Esophagus (tissue), 2 donors: Measurements from ENCODE around the gene CFAP61. TPM values are rescaled to one million over a fixed set of nuclear protein-coding genes. Genes with fewer than 3 reads are reported as not detected.
"Not testable (repeated sequence)": the region's sequence is repeated elsewhere in the genome, so short reads cannot be mapped to it uniquely, and the experiment has no call there.

Source experiments
- H3K27ac ChIP-seq, 2 donors: one replicate each; pipeline ENCODE4 v1.5.1; 2013; ENCODE audit warnings: low read depth in 2 of 2, mild to moderate bottlenecking in 2 of 2, inconsistent platforms in 1 of 2, low read length in 1 of 2, moderate library complexity in 1 of 2
- H3K27me3 ChIP-seq, 2 donors: one replicate each; pipeline ENCODE4 v1.6.1; 2013; ENCODE audit warnings: low read length in 2 of 2, control low read depth in 1 of 2, mild to moderate bottlenecking in 1 of 2; ENCODE audit not compliant: insufficient read depth in 2 of 2, control insufficient read depth in 1 of 2
- H3K36me3 ChIP-seq, 2 donors: one replicate each; pipeline ENCODE4 v1.6.1; 2013; ENCODE audit warnings: low read length in 1 of 2; ENCODE audit not compliant: control insufficient read depth in 2 of 2, insufficient read depth in 2 of 2
- H3K4me1 ChIP-seq, 2 donors: one replicate each; pipeline ENCODE4 v1.6.1; 2013; ENCODE audit warnings: low read length in 1 of 2; ENCODE audit not compliant: control insufficient read depth in 2 of 2, insufficient read depth in 2 of 2
- H3K4me3 ChIP-seq, 2 donors: one replicate each; pipeline ENCODE4 v1.5.1; 2013; ENCODE audit warnings: low read length in 2 of 2, mild to moderate bottlenecking in 2 of 2, low read depth in 1 of 2, moderate library complexity in 1 of 2
- H3K9me3 ChIP-seq, 2 donors: one replicate each; pipeline ENCODE4 v1.6.1; 2013; ENCODE audit warnings: mild to moderate bottlenecking in 2 of 2, low read depth in 1 of 2, low read length in 1 of 2, moderate library complexity in 1 of 2; ENCODE audit not compliant: control insufficient read depth in 2 of 2, insufficient read depth in 1 of 2
- WGBS, 2 donors: extraction: QIAGEN DNeasy Blood & Tissue Kit; methylation state at CpG; one replicate each; pipeline ENCODE4 v1.1.7; 2013; 5-methylcytosine and 5-hydroxymethylcytosine counted together
- polyA plus RNA-seq, 2 donors: library from polyadenylated mRNA; stranded (reverse); fragments of 200-250 nt; gene quantifications; one replicate each; pipeline ENCODE4 v1.2.3, GENCODE V29; 2013
- donor health status: healthy with polysubstance abuse.
- donor health status: Bipolar disorder and iron deficiency.

The CFAP61 gene
- polyA plus RNA-seq, 2 donors, result not detected

- Histone ChIP-seq H3K4me1 (no peaks in the 10 kb centered on the region), H3K36me3 (no peaks in the 10 kb centered on the region), H3K9me3 (no peaks in the 10 kb centered on the region), H3K27me3 (no peaks in the 10 kb centered on the region), H3K4me3 (no peak overlapping the region), H3K27ac (no peak overlapping the region)
These were observed 50.5 kb downstream of the CFAP61 start for GRCh38 chr20:20102716-20103258.

DNA sequence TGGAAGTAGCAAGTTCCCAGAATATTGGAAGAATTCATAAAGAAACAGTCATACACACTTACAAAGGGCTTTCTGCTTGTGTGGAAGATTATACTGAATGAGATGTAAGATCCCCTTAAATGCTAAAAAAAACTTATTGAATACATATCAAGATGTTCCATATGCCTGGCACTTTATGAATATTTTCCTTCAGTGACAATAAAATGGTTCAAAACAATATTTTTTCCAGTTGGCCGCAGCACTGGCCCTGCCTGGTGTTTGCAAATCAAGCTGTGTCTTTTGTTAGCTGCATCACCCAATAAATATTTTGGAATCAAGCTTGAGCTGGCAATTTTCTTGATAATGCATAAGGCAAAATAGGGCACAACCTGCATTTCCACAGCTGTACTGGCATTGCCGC, 51.2 kb downstream of the CFAP61 start:
- Histone ChIP-seq H3K4me1 (no peaks in the 10 kb centered on the region), H3K4me3 (no peak overlapping the region), H3K27ac (no peak overlapping the region), H3K9me3 (no peaks in the 10 kb centered on the region), H3K27me3 (no peaks in the 10 kb centered on the region), H3K36me3 (no peaks in the 10 kb centered on the region)
- 87 to 91% methylated on average over 2 of the region's 2 CpGs for WGBS, 2 donors

DNA sequence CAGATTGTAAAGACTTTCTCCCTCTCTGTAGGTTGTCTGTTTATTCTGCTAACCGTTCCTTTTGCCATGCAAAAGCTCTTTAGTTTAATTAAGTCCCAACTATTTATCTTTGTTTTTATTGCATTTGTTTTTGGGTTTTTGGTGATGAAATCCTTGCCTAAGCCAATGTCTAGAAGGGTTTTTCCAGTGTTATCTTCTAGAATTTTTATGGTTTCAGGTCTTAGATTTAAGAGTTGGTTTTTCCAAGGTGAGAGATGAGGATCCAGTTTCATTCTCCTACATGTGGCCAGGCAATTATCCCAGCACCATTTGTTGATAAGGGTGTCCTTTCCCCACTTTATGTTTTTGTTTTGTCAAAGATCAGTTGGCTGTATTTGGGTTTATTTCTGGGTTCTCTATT, 70.9 kb downstream of the CFAP61 start:
- H3K36me3 ChIP-seq, H3K27ac ChIP-seq, H3K9me3 ChIP-seq, H3K4me1 ChIP-seq, H3K27me3 ChIP-seq, H3K4me3 ChIP-seq: not testable (repeated sequence)
- 33 to 63% methylated on average over 1 of the region's 1 CpG for WGBS, 2 donors

DNA sequence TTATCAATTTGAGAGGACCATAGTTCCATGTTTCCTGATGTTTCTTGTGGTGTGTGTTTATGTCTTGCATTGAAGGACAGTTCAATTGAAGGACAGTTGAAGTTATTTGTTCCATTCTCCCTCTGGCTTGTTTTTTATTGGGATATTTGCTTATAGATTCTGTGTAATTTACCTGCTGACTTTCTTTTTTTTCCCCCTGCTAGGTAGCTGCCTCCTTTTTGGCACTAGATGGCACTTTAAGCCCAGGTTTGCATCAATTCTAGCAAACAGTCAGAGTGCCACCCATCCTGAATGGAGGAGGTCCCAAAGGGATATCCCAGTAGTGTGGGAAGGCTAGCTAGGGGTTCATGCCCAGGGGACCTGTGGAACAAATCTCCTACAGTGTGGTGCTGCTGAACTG, 78.1 kb downstream of the CFAP61 start:
- Histone ChIP-seq H3K4me3 (no peak overlapping the region), H3K9me3 (peaks cover 0 to 3% of the 10 kb centered on the region in 2 donors), H3K4me1 (no peaks in the 10 kb centered on the region), H3K36me3 (no peaks in the 10 kb centered on the region), H3K27me3 (no peaks in the 10 kb centered on the region), H3K27ac (no peak overlapping the region)

DNA sequence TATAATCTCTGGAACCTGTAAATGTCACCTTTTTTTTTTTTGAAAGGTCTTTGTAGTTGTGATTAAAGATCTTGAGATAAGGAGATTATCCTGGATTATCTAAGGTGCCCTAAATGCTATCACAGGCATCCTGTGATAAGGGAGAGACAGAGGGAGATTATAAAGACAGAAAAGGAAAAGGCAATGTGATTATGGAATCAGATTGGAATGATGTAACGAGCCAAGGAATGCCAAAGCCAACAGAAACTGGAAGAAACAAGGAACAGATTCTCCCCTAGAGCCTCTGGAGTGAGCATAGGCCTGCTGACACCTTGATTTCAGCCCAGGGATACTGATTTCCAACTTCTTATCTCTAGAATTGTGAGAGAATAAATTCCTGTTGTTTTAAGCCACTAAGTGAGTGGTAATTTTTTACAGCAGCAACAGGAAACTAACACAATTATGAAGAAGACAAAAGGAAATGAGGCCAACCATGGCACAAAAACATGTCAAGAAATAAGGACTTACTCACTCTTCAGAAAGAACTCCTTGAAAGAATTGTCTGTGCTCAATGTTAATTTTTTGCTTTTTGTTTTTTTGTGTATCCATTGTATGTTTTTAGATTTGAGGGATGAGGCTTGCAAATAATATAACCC, 82.7 kb downstream of the CFAP61 start:
- H3K4me1 ChIP-seq, result no peaks in the 10 kb centered on the region
- no peak overlapping the region for H3K4me3 ChIP-seq
- H3K9me3 ChIP-seq, result peaks cover 0 to 7% of the 10 kb centered on the region in 2 donors
- 20 to 30% methylated on average over 1 of the region's 1 CpG for WGBS, 2 donors
- H3K27ac ChIP-seq, result no peak overlapping the region
- no peaks in the 10 kb centered on the region for H3K36me3 ChIP-seq
- no peaks in the 10 kb centered on the region for H3K27me3 ChIP-seq

DNA sequence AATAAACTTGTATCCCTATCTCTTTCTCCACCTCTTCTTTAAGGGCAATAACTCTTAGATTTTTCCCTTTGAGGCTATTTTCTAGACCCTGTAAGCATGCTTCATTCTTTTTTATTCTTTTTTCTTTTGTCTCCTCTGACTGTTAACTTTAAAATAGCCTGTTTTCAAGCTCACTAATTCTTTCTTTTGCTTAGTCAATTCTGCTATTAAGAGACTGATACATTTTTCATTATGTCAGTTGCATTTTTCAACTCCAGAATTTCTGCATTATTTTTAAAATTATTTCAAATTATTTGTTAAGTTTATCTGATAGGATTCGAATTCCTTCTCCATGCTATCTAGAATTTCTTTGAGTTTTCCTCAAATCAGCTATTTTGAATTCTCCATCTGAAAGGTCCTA, 84.0 kb downstream of the CFAP61 start:
- H3K4me3 ChIP-seq, result no peak overlapping the region
- H3K4me1 ChIP-seq, result no peaks in the 10 kb centered on the region
- 45 to 56% methylated on average over 1 of the region's 1 CpG for WGBS, 2 donors
- peaks cover 0 to 7% of the 10 kb centered on the region in 2 donors for H3K9me3 ChIP-seq
- no peak overlapping the region for H3K27ac ChIP-seq
- H3K27me3 ChIP-seq, result no peaks in the 10 kb centered on the region
- H3K36me3 ChIP-seq, result no peaks in the 10 kb centered on the region

DNA sequence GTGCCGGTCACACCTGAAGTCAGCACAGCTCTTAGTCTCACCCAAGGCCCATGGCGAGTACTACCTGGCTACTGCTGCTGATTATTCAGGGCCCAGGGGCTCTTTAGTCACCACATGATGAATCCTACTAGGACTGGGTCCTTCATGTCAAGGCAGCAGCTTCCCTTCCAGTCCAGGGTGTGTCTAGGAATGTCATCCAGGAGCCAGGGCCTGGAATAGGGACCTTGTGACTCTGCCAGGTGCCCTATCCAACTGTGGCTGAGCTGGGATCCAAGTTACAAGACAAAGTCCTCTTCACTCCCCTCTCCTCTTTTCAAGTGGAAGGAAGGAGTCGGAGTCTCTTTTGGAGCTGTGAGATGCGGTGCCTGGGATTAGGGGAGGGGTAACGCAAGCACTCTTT, 85.5 kb downstream of the CFAP61 start:
- Histone ChIP-seq H3K9me3 (peaks cover 0 to 7% of the 10 kb centered on the region in 2 donors), H3K4me1 (no peaks in the 10 kb centered on the region), H3K27ac (no peak overlapping the region), H3K4me3 (no peak overlapping the region), H3K36me3 (no peaks in the 10 kb centered on the region), H3K27me3 (no peaks in the 10 kb centered on the region)
- WGBS, 2 donors, result 94 to 95% methylated on average over 5 of the region's 5 CpGs

GRCh38 chr20:20138301-20139064, 86.2 kb downstream of the CFAP61 start:
- H3K4me3 ChIP-seq, result no peak overlapping the region
- no peaks in the 10 kb centered on the region for H3K36me3 ChIP-seq
- no peaks in the 10 kb centered on the region for H3K4me1 ChIP-seq
- H3K9me3 ChIP-seq, result peaks cover 0 to 4% of the 10 kb centered on the region in 2 donors
- H3K27me3 ChIP-seq, result no peaks in the 10 kb centered on the region
- no peak overlapping the region for H3K27ac ChIP-seq
- 61 to 73% methylated on average over 4 of the region's 4 CpGs for WGBS, 2 donors

- WGBS, 2 donors, result 73% methylated on average over 5 of the region's 5 CpGs
These were observed 87.1 kb downstream of the CFAP61 start for GRCh38 chr20:20139403-20139802.

DNA sequence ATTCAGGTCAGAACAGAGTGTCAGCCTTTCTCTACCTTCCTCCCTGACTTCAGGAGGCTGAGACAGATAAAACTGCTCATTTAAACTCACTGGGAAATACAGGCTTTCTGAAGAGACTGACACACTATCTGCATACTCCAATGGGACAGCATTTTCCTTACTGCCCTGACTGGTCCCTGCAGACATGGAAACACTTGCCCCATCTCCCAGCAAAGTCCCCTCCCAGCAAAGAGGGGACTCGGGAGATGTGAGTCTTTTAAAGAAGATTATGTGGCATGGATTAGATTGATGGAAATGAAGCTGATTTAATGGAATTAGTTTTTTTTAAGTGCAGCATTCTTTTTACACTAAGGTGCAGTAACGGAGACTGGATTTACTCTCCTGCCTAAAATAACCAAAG, 90.8 kb downstream of the CFAP61 start:
- Histone ChIP-seq H3K27ac (no peak overlapping the region), H3K27me3 (no peaks in the 10 kb centered on the region), H3K9me3 (peaks cover 0 to 2% of the 10 kb centered on the region in 2 donors), H3K4me3 (no peak overlapping the region), H3K36me3 (no peaks in the 10 kb centered on the region), H3K4me1 (no peaks in the 10 kb centered on the region)
- 42 to 58% methylated on average over 2 of the region's 2 CpGs for WGBS, 2 donors

More at GRCh38 chr20:20139403-20139802, 87.1 kb downstream of the CFAP61 start:
- Histone ChIP-seq H3K9me3 (peaks cover 0 to 4% of the 10 kb centered on the region in 2 donors), H3K27ac (no peak overlapping the region), H3K4me1 (no peaks in the 10 kb centered on the region), H3K27me3 (no peaks in the 10 kb centered on the region), H3K4me3 (no peak overlapping the region), H3K36me3 (no peaks in the 10 kb centered on the region)
